Stimulated activated CD4-positive, alpha-beta T cell treated with anti-CD3 and anti-CD28 coated beads, Interleukin-1b, Interleukin-23, amount 100 ng/mL, for 24 hours (primary cell): ENCODE measurements around the gene HIPK1.
"Not testable (repeated sequence)": the region's sequence is repeated elsewhere in the genome, so short reads cannot be mapped to it uniquely, and the experiment has no call there.

Source experiments
- DNase-seq, 4 experiments: peaks; one replicate each; pipeline ENCODE4 v3.0.0-alpha.2; 2020; ENCODE audit warnings: low read depth in 4 of 4, low spot score in 1 of 4

Gene HIPK1

GRCh38 chr1:114009393-114009792, 80.3 kb downstream of the HIPK1 start:
- DNase-seq = no peak

GRCh38 chr1:114010433-114011184, 81.5 kb downstream of the HIPK1 start:
- DNase-seq = no peak

GRCh38 chr1:114011796-114012195, 82.7 kb downstream of the HIPK1 start:
- no peak for DNase-seq

- no peak for DNase-seq
These were observed 86.0 kb downstream of the HIPK1 start for GRCh38 chr1:114015075-114015474.

GRCh38 chr1:114019724-114020123, 90.6 kb downstream of the HIPK1 start:
- not testable (repeated sequence) for DNase-seq

GRCh38 chr1:114021665-114022099, 92.6 kb downstream of the HIPK1 start:
- no peak for DNase-seq

- DNase-seq = no peak
These were observed 93.8 kb downstream of the HIPK1 start for GRCh38 chr1:114022877-114023276.

- no peak for DNase-seq
These were observed 94.3 kb downstream of the HIPK1 start for GRCh38 chr1:114023377-114023776.

- no peak for DNase-seq
These were observed 94.9 kb downstream of the HIPK1 start for GRCh38 chr1:114024049-114024448.

GRCh38 chr1:114025609-114026401, 96.7 kb downstream of the HIPK1 start:
- no peak for DNase-seq

GRCh38 chr1:114026797-114027196, 97.7 kb downstream of the HIPK1 start:
- no peak for DNase-seq
